H1 (cell line): ENCODE data around the gene BZW1. TPM values are rescaled to one million over a fixed set of nuclear protein-coding genes. Genes with fewer than 3 reads are reported as not detected.

Experiments
- CHD1 ChIP-seq: IDR thresholded peaks from 2 replicates; pipeline ENCODE4 v1.6.1; 2012; ENCODE audit warnings: low read depth, low read length, improper control_type of control experiment
- EGR1 ChIP-seq: IDR thresholded peaks from 2 replicates; pipeline ENCODE4 v1.6.1; 2011; ENCODE audit warnings: low read depth, low read length, borderline replicate concordance
- NRF1 ChIP-seq: IDR thresholded peaks from 2 replicates; pipeline ENCODE4 v1.6.1; 2011; ENCODE audit warnings: mild to moderate bottlenecking, low read depth, low read length, improper control_type of control experiment
- RAD21 ChIP-seq, 2 experiments: IDR thresholded peaks in 1 of 2; conservative IDR thresholded peaks in 1 of 2; 2 replicates each; pipeline ENCODE4 v1.6.1; 2011; ENCODE audit warnings: low read depth in 2 of 2, low read length in 2 of 2, improper control_type of control experiment in 1 of 2, inconsistent platforms in 1 of 2, mild to moderate bottlenecking in 1 of 2, moderate library complexity in 1 of 2
- RBBP5 ChIP-seq: IDR thresholded peaks from 2 replicates; pipeline ENCODE4 v1.7.1; 2012; ENCODE audit warnings: low read depth, mild to moderate bottlenecking, inconsistent platforms, low read length, moderate library complexity, borderline replicate concordance
- RFX5 ChIP-seq: IDR thresholded peaks from 2 replicates; pipeline ENCODE4 v1.6.1; 2011; ENCODE audit warnings: low read depth, low read length, improper control_type of control experiment, borderline replicate concordance
- ZNF274 ChIP-seq: IDR thresholded peaks from 2 replicates; pipeline ENCODE4 v1.7.0; 2012; ENCODE audit warnings: low read length, borderline replicate concordance; ENCODE audit errors: extremely low read depth
- polyA plus RNA-seq, 7 experiments: library from polyadenylated mRNA; depleted of rRNA in 3 of 7; stranded (reverse) in 5 of 7; unstranded in 2 of 7; fragments of >200 nt in 5 of 7; fragments of 200-250 nt in 2 of 7; gene quantifications; 1 replicate in 5 of 7; 2 replicates in 1 of 7; 4 replicates in 1 of 7; pipeline versions ENCODE4 v1.2.1 to v1.2.3, GENCODE V29; 2011 to 2013; ENCODE audit warnings: missing spikeins in 2 of 7, mixed read lengths in 2 of 7
- total RNA-seq: library from RNA; stranded (reverse); fragmentation: NEBNext Ultra II Directional; extraction: Animal tissue kit (Norgen Biotek cat#: 25700); gene quantifications from 2 replicates; pipeline ENCODE4 v1.2.1, GENCODE V29; 2021
- TF ChIP-seq, protein P1 (sequence below), 3 experiments: IDR thresholded peaks; 1 replicate in 2 of 3; 2 replicates in 1 of 3; pipeline versions ENCODE4 v1.5.1 to v1.6.1; 2011; ENCODE audit warnings: low read length in 3 of 3, mild to moderate bottlenecking in 3 of 3, inconsistent platforms in 2 of 3, low read depth in 1 of 3, moderate library complexity in 1 of 3; ENCODE audit not compliant: insufficient read depth in 1 of 3; ENCODE audit errors: control extremely low read depth in 1 of 3

The BZW1 gene
- total and polyA plus RNA-seq, 2 of the 8 experiments (the other 6 are each of a cell fraction or from before 2014, with no cell fraction given): 152 to 335 TPM

- TF ChIP-seq, protein P1, sequence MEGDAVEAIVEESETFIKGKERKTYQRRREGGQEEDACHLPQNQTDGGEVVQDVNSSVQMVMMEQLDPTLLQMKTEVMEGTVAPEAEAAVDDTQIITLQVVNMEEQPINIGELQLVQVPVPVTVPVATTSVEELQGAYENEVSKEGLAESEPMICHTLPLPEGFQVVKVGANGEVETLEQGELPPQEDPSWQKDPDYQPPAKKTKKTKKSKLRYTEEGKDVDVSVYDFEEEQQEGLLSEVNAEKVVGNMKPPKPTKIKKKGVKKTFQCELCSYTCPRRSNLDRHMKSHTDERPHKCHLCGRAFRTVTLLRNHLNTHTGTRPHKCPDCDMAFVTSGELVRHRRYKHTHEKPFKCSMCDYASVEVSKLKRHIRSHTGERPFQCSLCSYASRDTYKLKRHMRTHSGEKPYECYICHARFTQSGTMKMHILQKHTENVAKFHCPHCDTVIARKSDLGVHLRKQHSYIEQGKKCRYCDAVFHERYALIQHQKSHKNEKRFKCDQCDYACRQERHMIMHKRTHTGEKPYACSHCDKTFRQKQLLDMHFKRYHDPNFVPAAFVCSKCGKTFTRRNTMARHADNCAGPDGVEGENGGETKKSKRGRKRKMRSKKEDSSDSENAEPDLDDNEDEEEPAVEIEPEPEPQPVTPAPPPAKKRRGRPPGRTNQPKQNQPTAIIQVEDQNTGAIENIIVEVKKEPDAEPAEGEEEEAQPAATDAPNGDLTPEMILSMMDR (IDR thresholded peaks at IDR 0.05; ENCODE audit: control extremely low read depth in 1 of 3, insufficient read depth in 1 of 3, low read depth in 1 of 3, low read length in 3 of 3): no peak
- TF ChIP-seq ZNF274: no peak
- TF ChIP-seq NRF1: no peak
- TF ChIP-seq RBBP5: no peak
- no peak for TF ChIP-seq RAD21 (IDR thresholded peaks at IDR 0.05 in 1 of 2, conservative IDR thresholded peaks at IDR 0.05 in 1 of 2; ENCODE audit: low read depth in 2 of 2, low read length in 2 of 2)
- TF ChIP-seq EGR1: no peak
- no peak for TF ChIP-seq RFX5
- no peak for TF ChIP-seq CHD1
These were observed 49.6 kb upstream of the BZW1 start (continued) for GRCh38 chr2:200762127-200762526.
